Activated T-helper 17 cell treated with anti-CD3 and anti-CD28 coated beads, Interleukin-2, amount 50 U/mL, for 72 hours (primary cell): ENCODE data around the gene TMCC2. TPM values are rescaled to one million over a fixed set of nuclear protein-coding genes. Genes with fewer than 3 reads are reported as not detected.

Experiments
- ATAC-seq: fragments of 150-1000 bp; cut with Tn5 transposase; replicated peaks from 2 replicates; pipeline ENCODE4 v1.10.0; 2021; ENCODE audit warnings: mild to moderate bottlenecking, moderate library complexity
- H3K27ac Mint-ChIP-seq: one replicate; pipeline ENCODE4 v1.8.0; 2022; ENCODE audit warnings: mixed read lengths
- H3K27me3 Mint-ChIP-seq: one replicate; pipeline ENCODE4 v1.8.0; 2022; ENCODE audit warnings: mixed read lengths
- H3K36me3 Mint-ChIP-seq: one replicate; pipeline ENCODE4 v1.8.0; 2022; ENCODE audit warnings: low read depth, mild to moderate bottlenecking, mixed read lengths
- H3K4me1 Mint-ChIP-seq: one replicate; pipeline ENCODE4 v1.8.0; 2022; ENCODE audit warnings: mixed read lengths
- H3K4me3 Mint-ChIP-seq: one replicate; pipeline ENCODE4 v1.8.0; 2022; ENCODE audit warnings: mild to moderate bottlenecking, mixed read lengths
- H3K9me3 Mint-ChIP-seq: one replicate; pipeline ENCODE4 v1.8.0; 2022; ENCODE audit warnings: mixed read lengths
- total RNA-seq, 2 donors: library from RNA; stranded (reverse); gene quantifications; one replicate each; pipeline ENCODE4 v1.2.3, GENCODE V29; 2022

The TMCC2 gene
- total RNA-seq, 2 donors from 2014 or later: 2.6 to 3.5 TPM

GRCh38 chr1:205257735-205258134, 30.0 kb downstream of the TMCC2 start:
- no peak for ATAC-seq
- H3K4me3 Mint-ChIP-seq: no peak overlapping the region

DNA sequence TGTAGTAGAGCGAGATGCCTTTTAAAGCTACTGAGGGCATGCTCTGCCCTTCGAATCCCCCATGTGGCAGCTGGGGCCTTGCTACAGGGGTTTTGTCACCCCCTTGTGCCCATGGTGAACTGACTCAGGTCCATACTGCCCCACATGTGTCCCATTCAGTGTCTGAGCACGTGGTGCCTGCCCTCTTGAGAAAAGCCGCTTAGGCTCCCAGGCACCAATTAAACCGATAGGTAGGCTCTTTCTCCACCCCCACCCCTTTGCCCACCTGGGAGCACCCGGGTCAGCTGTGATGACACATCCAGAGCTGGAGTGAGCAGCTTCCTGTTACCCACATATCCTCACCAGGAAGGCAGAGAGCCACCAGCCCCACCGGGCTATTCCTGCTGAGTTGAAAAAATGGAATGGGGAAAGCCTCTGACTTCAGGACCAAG, 30.5 kb downstream of the TMCC2 start:
- H3K27me3 Mint-ChIP-seq: no peaks in the 10 kb centered on the region
- no peak for ATAC-seq
- no peak overlapping the region for H3K27ac Mint-ChIP-seq
- H3K4me3 Mint-ChIP-seq: no peak overlapping the region
- H3K9me3 Mint-ChIP-seq: no peaks in the 10 kb centered on the region
- H3K4me1 Mint-ChIP-seq: peaks cover 5% of the 10 kb centered on the region
- H3K36me3 Mint-ChIP-seq: no peaks in the 10 kb centered on the region

More at GRCh38 chr1:205257735-205258134, 30.0 kb downstream of the TMCC2 start:
- no peaks in the 10 kb centered on the region for H3K27me3 Mint-ChIP-seq
- H3K27ac Mint-ChIP-seq: no peak overlapping the region
- no peaks in the 10 kb centered on the region for H3K36me3 Mint-ChIP-seq
- H3K4me1 Mint-ChIP-seq: peaks cover 5% of the 10 kb centered on the region
- no peaks in the 10 kb centered on the region for H3K9me3 Mint-ChIP-seq

DNA sequence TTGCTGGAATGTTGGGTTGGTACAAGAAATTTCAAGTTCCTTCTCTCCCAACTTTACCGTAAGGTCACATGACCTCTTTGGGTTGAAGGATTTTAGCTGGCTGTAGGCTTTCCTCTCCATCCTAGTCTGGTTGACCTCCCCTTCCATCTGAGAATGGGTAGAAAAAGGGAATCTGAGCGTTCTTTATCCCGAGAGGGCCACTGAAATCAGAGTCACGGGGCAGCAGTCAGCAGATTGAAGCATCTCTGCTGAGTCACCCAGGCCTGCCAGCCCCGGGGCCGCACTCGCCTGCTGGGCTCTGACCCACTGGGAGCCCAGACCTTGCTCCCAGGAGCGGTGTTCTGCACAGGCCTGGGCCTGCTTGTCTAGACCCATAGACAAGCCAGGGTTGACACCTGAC, 31.0 kb downstream of the TMCC2 start:
- H3K27ac Mint-ChIP-seq: no peak overlapping the region
- no peaks in the 10 kb centered on the region for H3K9me3 Mint-ChIP-seq
- no peak for ATAC-seq
- H3K27me3 Mint-ChIP-seq: no peaks in the 10 kb centered on the region
- no peaks in the 10 kb centered on the region for H3K36me3 Mint-ChIP-seq
- no peak overlapping the region for H3K4me3 Mint-ChIP-seq
- H3K4me1 Mint-ChIP-seq: peaks cover 5% of the 10 kb centered on the region

- Mint-ChIP-seq H3K27ac (no peak overlapping the region), H3K4me1 (peaks cover 5% of the 10 kb centered on the region), H3K27me3 (no peaks in the 10 kb centered on the region), H3K4me3 (no peak overlapping the region), H3K9me3 (no peaks in the 10 kb centered on the region), H3K36me3 (no peaks in the 10 kb centered on the region)
- ATAC-seq: no peak
Measured at GRCh38 chr1:205259324-205259832, 31.6 kb downstream of the TMCC2 start.

DNA sequence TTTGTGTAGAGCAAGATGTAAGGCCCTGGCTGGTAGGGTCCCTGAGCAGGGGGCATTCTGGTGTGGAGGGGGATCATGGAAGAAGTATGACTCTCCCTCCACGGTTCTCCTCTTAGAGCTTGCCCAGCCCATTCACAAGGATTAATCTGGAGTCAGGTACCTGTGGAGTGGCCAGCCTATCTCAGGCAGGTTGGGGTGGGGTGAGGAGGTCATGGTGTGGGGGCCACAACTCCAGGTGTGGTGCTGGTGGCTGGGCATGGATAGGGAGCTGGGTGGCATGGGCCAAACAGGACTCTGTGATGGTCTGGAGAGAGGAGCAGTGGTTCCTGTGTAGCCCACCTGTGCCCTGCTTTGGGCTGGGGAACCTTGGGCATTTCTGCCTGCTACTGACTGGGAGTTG, 32.3 kb downstream of the TMCC2 start:
- no peak overlapping the region for H3K27ac Mint-ChIP-seq
- H3K4me3 Mint-ChIP-seq: no peak overlapping the region

GRCh38 chr1:205260948-205261732, 33.4 kb downstream of the TMCC2 start:
- no peak overlapping the region for H3K4me3 Mint-ChIP-seq
- H3K9me3 Mint-ChIP-seq: no peaks in the 10 kb centered on the region
- peaks cover 2% of the 10 kb centered on the region for H3K4me1 Mint-ChIP-seq
- no peak for ATAC-seq
- H3K27ac Mint-ChIP-seq: no peak overlapping the region
- H3K27me3 Mint-ChIP-seq: no peaks in the 10 kb centered on the region
- no peaks in the 10 kb centered on the region for H3K36me3 Mint-ChIP-seq

More for the DNA sequence above, 32.3 kb downstream of the TMCC2 start:
- Mint-ChIP-seq H3K4me1 (peaks cover 5% of the 10 kb centered on the region), H3K9me3 (no peaks in the 10 kb centered on the region), H3K36me3 (no peaks in the 10 kb centered on the region), H3K27me3 (no peaks in the 10 kb centered on the region)
- ATAC-seq: no peak

DNA sequence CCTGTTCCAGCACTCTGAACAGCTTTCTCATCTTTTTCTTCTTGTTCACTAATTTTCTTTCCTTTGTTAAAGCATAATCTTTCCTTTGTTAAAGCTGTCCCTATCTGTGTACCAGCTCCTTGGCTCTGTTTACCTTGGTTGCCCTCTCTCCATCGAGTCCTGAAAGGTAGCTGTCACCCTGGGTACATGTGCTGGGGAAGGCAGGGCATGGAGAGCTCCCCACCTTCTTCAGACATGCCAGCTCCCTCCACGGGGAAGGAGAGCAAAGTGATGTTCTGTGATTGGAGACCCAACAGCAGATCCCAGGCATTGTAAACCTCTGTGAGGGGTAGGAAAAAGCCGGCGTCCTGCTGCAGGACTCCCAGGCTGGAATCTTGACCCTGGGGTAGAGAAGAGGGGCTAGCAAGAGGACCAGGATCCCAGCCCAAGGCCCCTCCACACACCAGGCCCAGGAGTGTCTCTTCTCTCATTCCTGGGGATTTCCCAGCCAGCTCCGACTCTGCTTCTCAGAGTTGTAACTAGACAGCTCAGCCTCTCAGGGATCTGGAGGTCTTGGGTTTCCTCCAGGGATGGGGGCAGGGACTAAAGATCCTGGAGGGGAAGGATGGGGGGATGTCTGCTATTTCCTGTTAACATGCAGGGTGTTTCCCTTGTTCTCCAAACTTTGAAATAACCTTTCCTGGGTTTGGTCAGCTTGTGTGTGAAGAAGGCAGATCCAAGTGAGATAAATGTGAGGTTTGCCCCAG, 34.4 kb downstream of the TMCC2 start:
- Mint-ChIP-seq H3K27me3 (no peaks in the 10 kb centered on the region), H3K4me1 (no peaks in the 10 kb centered on the region), H3K27ac (no peak overlapping the region), H3K9me3 (no peaks in the 10 kb centered on the region), H3K36me3 (no peaks in the 10 kb centered on the region), H3K4me3 (no peak overlapping the region)
- no peak for ATAC-seq

DNA sequence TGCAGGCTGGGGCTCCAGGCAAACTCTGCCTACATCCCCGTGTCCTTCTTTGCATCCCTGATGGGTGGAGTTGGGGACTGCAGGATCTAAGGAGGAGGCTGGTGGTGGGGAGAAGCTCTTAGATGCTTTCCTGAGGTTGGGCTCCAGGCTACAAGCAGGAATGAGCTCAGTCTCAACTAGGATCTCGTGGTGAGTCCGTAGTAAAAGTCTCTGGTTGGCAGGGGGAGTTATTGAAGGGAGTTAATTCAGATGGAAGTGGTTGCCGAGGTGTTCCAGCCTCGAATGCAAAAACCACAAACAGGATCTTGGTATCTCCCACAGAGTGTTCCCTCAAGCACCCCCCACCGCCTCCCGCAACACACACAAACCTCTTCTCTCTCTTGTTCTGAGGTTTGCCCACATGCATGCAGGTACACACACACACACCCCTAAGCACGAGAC, 35.0 kb downstream of the TMCC2 start:
- Mint-ChIP-seq H3K36me3 (no peaks in the 10 kb centered on the region), H3K9me3 (no peaks in the 10 kb centered on the region), H3K4me3 (no peak overlapping the region), H3K27ac (no peak overlapping the region), H3K27me3 (no peaks in the 10 kb centered on the region), H3K4me1 (no peaks in the 10 kb centered on the region)
- ATAC-seq: no peak

DNA sequence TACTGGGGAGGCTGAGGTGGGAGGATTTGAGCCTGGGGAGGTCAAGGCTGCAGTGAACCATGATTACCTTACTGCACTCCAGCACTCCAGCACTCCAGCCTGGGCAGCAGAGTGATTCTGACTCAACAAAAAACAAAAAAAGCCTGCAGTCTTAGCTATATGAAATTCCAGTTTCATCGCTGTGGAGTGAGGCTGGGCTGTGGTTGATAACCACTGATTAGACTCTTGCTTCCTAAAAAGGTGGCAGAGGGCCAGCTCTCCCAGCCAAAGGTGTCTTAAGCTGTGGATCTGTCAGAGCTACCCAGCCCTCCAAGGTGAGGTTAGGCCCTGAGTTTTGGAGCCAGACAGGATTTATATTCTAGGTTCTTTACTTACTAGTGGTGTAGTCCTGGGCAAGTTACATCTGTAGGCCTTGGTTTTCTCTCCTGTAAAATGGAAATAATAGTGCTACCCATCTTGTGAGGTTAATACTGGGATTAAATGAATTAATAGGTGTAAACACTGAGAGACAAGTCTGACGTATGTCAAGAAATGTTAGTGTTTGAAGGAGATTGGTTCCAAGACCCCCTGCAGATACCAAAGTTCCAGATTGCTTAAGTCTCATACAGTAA, 35.9 kb downstream of the TMCC2 start:
- Mint-ChIP-seq H3K4me1 (no peaks in the 10 kb centered on the region), H3K27ac (no peak overlapping the region), H3K27me3 (no peaks in the 10 kb centered on the region), H3K4me3 (no peak overlapping the region), H3K36me3 (no peaks in the 10 kb centered on the region), H3K9me3 (no peaks in the 10 kb centered on the region)
- no peak for ATAC-seq

DNA sequence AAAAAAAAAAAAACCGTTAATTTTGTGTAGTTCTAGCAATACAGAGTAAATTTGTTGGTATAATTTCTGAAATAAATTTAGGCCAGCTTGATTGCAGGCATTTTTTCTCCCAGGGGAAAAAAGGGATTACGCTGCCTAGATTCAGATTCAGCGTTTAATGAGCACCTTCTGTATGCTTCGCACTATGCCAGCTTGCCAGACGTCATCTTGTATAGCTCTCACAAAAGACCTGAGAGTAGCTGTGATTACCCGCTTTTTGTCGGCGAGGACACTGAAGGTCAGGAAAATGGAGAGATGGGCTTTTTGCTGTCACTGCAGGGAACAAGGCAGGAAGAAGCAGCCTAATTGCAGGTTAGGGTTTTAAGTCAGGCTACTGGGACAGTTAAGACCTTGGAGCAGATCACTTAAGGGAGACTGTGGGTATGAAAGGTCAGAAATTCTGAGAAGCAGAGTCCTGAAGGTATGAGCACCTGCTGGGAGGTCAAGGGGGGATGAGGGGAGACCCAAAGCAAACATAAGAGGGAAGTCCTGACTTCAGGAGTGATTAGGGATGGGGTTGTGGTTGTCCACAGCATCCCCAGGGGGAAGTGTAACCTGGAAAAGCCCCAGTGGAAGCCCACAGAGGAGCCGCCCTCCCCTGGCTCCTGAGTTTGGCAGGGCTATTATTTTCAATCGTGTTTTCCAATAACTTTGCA, 39.0 kb downstream of the TMCC2 start:
- ATAC-seq: no peak
- Mint-ChIP-seq H3K36me3 (no peaks in the 10 kb centered on the region), H3K27me3 (no peaks in the 10 kb centered on the region), H3K27ac (no peak overlapping the region), H3K9me3 (no peaks in the 10 kb centered on the region), H3K4me3 (no peak overlapping the region), H3K4me1 (peaks cover 4% of the 10 kb centered on the region)

DNA sequence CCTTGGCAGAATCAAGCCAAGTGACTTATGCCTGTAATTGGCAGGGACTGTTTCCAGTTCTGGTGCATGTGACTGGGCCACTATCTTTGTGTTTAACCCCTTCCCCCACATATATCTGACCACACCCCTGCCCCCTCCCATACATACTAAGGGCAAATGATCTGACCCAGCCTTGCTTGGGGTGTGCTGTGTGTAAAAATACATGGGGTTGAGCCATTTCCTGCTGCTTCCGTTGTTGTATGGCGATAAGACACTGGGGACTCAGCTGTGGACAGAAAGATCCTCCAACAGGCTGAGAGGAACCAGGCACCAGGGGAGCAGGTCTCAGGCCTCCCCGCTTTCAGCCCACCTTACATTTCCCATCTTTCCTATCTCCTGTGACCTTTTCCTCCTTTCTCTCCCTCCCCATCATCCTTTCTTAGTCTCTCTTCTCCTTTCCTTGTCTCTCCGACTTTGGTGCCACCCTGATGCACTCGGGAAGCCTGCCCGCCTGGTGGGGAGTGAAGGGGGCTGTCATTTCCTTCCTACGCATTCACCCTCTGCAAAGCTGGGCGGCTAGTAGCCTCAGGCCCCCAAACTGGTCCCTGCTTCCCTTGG, 39.7 kb downstream of the TMCC2 start:
- H3K9me3 Mint-ChIP-seq: no peaks in the 10 kb centered on the region
- no peak overlapping the region for H3K4me3 Mint-ChIP-seq
- no peak for ATAC-seq
- no peak overlapping the region for H3K27ac Mint-ChIP-seq
- H3K27me3 Mint-ChIP-seq: no peaks in the 10 kb centered on the region
- H3K36me3 Mint-ChIP-seq: no peaks in the 10 kb centered on the region
- H3K4me1 Mint-ChIP-seq: peaks cover 4% of the 10 kb centered on the region

DNA sequence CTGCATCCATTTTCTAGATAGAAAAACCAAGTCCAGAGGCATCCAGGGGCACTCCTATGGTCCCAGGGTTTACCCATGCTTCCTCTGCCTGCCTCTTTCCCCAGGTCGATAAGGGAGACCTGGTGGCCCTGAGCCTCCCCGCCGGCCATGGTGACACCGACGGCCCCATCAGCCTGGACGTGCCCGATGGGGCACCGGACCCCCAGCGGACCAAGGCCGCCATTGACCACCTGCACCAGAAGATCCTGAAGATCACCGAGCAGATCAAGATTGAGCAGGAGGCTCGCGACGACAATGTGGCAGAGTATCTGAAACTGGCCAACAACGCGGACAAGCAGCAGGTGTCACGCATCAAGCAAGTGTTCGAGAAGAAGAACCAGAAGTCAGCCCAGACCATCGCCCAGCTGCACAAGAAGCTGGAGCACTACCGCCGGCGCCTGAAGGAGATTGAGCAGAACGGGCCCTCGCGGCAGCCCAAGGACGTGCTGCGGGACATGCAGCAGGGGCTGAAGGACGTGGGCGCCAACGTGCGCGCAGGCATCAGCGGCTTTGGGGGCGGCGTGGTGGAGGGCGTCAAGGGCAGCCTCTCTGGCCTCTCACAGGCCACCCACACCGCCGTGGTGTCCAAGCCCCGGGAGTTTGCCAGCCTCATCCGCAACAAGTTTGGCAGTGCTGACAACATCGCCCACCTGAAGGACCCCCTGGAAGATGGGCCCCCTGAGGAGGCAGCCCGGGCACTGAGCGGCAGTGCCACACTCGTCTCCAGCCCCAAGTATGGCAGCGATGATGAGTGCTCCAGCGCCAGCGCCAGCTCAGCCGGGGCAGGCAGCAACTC, 41.3 kb downstream of the TMCC2 start:
- no peak overlapping the region for H3K4me3 Mint-ChIP-seq
- H3K9me3 Mint-ChIP-seq: no peaks in the 10 kb centered on the region
- H3K36me3 Mint-ChIP-seq: no peaks in the 10 kb centered on the region
- H3K27me3 Mint-ChIP-seq: no peaks in the 10 kb centered on the region
- no peak overlapping the region for H3K27ac Mint-ChIP-seq
- ATAC-seq: no peak
- peaks cover 4% of the 10 kb centered on the region for H3K4me1 Mint-ChIP-seq

DNA sequence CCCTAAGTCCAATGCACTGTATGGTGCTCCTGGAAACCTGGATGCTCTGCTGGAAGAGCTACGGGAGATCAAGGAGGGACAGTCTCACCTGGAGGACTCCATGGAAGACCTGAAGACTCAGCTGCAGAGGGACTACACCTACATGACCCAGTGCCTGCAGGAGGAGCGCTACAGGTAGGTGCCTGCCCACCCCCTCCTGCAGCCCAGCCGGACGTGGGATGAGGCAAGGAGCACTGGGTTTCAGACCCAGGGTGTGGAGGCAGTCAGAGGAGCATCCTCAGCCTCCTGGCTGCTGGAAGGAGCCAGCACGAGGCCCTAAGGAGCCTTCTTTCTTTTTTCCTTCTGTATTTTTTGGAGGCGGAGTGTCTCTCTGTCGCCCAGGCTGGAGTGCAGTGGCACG, 42.0 kb downstream of the TMCC2 start:
- H3K36me3 Mint-ChIP-seq: no peaks in the 10 kb centered on the region
- H3K27me3 Mint-ChIP-seq: no peaks in the 10 kb centered on the region
- no peaks in the 10 kb centered on the region for H3K9me3 Mint-ChIP-seq

More for the DNA sequence above, 42.0 kb downstream of the TMCC2 start:
- H3K27ac Mint-ChIP-seq: no peak overlapping the region
- H3K4me1 Mint-ChIP-seq: peaks cover 4% of the 10 kb centered on the region
- no peak overlapping the region for H3K4me3 Mint-ChIP-seq
- ATAC-seq: no peak
